Measurements from ENCODE around the gene WFDC12.

GRCh38 chr20:45109634-45110033, 14.6 kb downstream of the WFDC12 start:
- TF ChIP-seq EZH2phosphoT487 (IDR thresholded peaks at IDR 0.05), result no peak
- no peak for TF ChIP-seq CTCF (IDR thresholded peaks at IDR 0.05)

Data from neural progenitor cell (in vitro differentiated cells).